Sigmoid colon (tissue), 7 donors: ENCODE data around the gene EZR. TPM values are rescaled to one million over a fixed set of nuclear protein-coding genes. Genes with fewer than 3 reads are reported as not detected.

Experiments used
- DNase-seq: peaks from one replicate; pipeline ENCODE4 v3.0.0-alpha.2; 2019
- H3K27ac ChIP-seq, 4 donors: fragments of 200-600 bp; sonication (generic); one replicate each; pipeline ENCODE4 v1.5.1; 2016 to 2019; ENCODE audit warnings: mild to moderate bottlenecking in 1 of 4
- H3K27me3 ChIP-seq, 3 donors: fragments of 200-600 bp; sonication (generic); one replicate each; pipeline ENCODE4 v1.5.1; 2019; ENCODE audit warnings: mild to moderate bottlenecking in 1 of 3
- H3K36me3 ChIP-seq, 4 donors: fragments of 200-600 bp; sonication (generic); one replicate each; pipeline ENCODE4 v1.5.1; 2016 to 2019
- H3K4me1 ChIP-seq, 4 donors: fragments of 200-600 bp; sonication (generic); one replicate each; pipeline ENCODE4 v1.5.1; 2017 to 2019
- H3K4me3 ChIP-seq, 4 donors: fragments of 200-600 bp; sonication (generic); one replicate each; pipeline ENCODE4 v1.5.1; 2017 to 2019; ENCODE audit warnings: mild to moderate bottlenecking in 2 of 4, moderate library complexity in 1 of 4
- H3K9me3 ChIP-seq, 4 donors: fragments of 200-600 bp in 3 of 4; sonication (generic) in 3 of 4; one replicate each; pipeline versions ENCODE4 v1.5.1 to v1.6.1; 2013 to 2019
- CTCF ChIP-seq, 4 experiments: fragments of 450-650 bp in 3 of 4; fragments of 200-600 bp in 1 of 4; IDR thresholded peaks; one replicate each; pipeline ENCODE4 v1.5.1; 2016 to 2019; ENCODE audit warnings: antibody characterized with exemption in 4 of 4, mild to moderate bottlenecking in 3 of 4, moderate library complexity in 2 of 4
- EP300 ChIP-seq, 4 donors: sonication (generic); formaldehyde crosslinking; IDR thresholded peaks; one replicate each; pipeline ENCODE4 v1.6.1; 2017; ENCODE audit warnings: antibody characterized with exemption in 4 of 4
- POLR2A ChIP-seq, 2 donors: fragments of 450-650 bp; IDR thresholded peaks; one replicate each; pipeline ENCODE4 v1.6.1; 2016; ENCODE audit warnings: antibody characterized with exemption in 2 of 2, mild to moderate bottlenecking in 2 of 2, moderate library complexity in 2 of 2
- POLR2AphosphoS5 ChIP-seq, 4 donors: sonication (generic); formaldehyde crosslinking; IDR thresholded peaks; one replicate each; pipeline ENCODE4 v1.6.1; 2017; ENCODE audit warnings: antibody characterized with exemption in 4 of 4
- WGBS, 2 donors: extraction: QIAGEN DNeasy Blood & Tissue Kit; methylation state at CpG; one replicate each; pipeline ENCODE4 v1.1.7; 2013; 5-methylcytosine and 5-hydroxymethylcytosine counted together
- intact Hi-C: fragments of 100-400 bp; cut with DNase I; formaldehyde crosslinking; loops from one replicate; pipeline ENCODE4 v1.15.1; 2023
- polyA plus RNA-seq, 3 donors: library from polyadenylated mRNA; stranded (reverse); fragments of 200-250 nt; gene quantifications; one replicate each; pipeline ENCODE4 v1.2.3, GENCODE V29; 2013
- total RNA-seq, 4 donors: library from RNA; depleted of rRNA; stranded (reverse); fragments of >200 nt; gene quantifications; one replicate each; pipeline ENCODE4 v1.1.0, GENCODE V29; 2016
- donor health status: healthy with polysubstance abuse.
- donor health status: Bipolar disorder and iron deficiency.
- donor health status: healthy.

The EZR gene
- 10 to 100 TPM; 33.5 to 46.0 (median 38.3) TPM for total RNA-seq
- polyA plus RNA-seq: 100 to 1,000 TPM; 214 to 333 (median 262) TPM

- no peaks in the 10 kb centered on the region for H3K27me3 ChIP-seq
- DNase-seq: peak; percentile 86
- no peak for TF ChIP-seq CTCF (IDR thresholded peaks at IDR 0.05)
- TF ChIP-seq POLR2AphosphoS5 (IDR thresholded peaks at IDR 0.05): peak; percentile 63 to 85 (median 83)
- peaks cover 0 to 32% (median 24%) of the 10 kb centered on the region in 4 donors for H3K4me1 ChIP-seq
- intact Hi-C loops: loop anchor here (2.0 to 5.0 kb wide), 3 partner anchors 113 to 181 kb away; partner anchors contain the start of gene RSPH3
- 9 to 11% methylated on average over 67 of the region's 67 CpGs for WGBS, 2 donors
- no peaks in the 10 kb centered on the region for H3K9me3 ChIP-seq
- H3K27ac ChIP-seq: peak within 1 kb of the TSS; percentile 95 to 99 (median 96)
- peak within 1 kb of the TSS; percentile 74 to 97 (median 81) for H3K4me3 ChIP-seq
- no peaks in the 10 kb centered on the region for H3K36me3 ChIP-seq
Observed at GRCh38 chr6:158819213-158819976, at the start of gene EZR. TSS of gene EZR (minus strand) at chr6:158819368. CDS start at chr6:158818093, 1,275 bp downstream.

GRCh38 chr6:158868122-158868480, 48.9 kb upstream of the EZR start:
- no peaks in the 10 kb centered on the region for H3K36me3 ChIP-seq
- no peak for DNase-seq
- intact Hi-C loops: loop anchor here (5.0 kb wide), 1 partner anchor 161 kb away; no protein-coding TSS in a partner anchor
- H3K9me3 ChIP-seq: no peaks in the 10 kb centered on the region
- peaks cover 0 to 15% (median 2%) of the 10 kb centered on the region in 4 donors for H3K4me1 ChIP-seq
- 87 to 93% methylated on average over 6 of the region's 6 CpGs for WGBS, 2 donors
- H3K27me3 ChIP-seq: no peaks in the 10 kb centered on the region
- TF ChIP-seq CTCF (IDR thresholded peaks at IDR 0.05) (no peak), POLR2AphosphoS5 (IDR thresholded peaks at IDR 0.05) (no peak), POLR2A (IDR thresholded peaks at IDR 0.05) (no peak), EP300 (IDR thresholded peaks at IDR 0.05) (no peak)
- no peak overlapping the region for H3K4me3 ChIP-seq
- H3K27ac ChIP-seq: peak overlapping the region in 1 of 4 donors; percentile 84

GRCh38 chr6:158867381-158868121, 48.4 kb upstream of the EZR start:
- H3K27ac ChIP-seq: peak overlapping the region in 1 of 4 donors; percentile 3
- no peak for TF ChIP-seq POLR2AphosphoS5 (IDR thresholded peaks at IDR 0.05)
- TF ChIP-seq CTCF (IDR thresholded peaks at IDR 0.05): no peak
- no peak for TF ChIP-seq EP300 (IDR thresholded peaks at IDR 0.05)
- no peak for TF ChIP-seq POLR2A (IDR thresholded peaks at IDR 0.05)
- H3K36me3 ChIP-seq: no peaks in the 10 kb centered on the region
- no peaks in the 10 kb centered on the region for H3K9me3 ChIP-seq
- H3K4me3 ChIP-seq: no peak overlapping the region
- DNase-seq: no peak
- peaks cover 0 to 15% (median 2%) of the 10 kb centered on the region in 4 donors for H3K4me1 ChIP-seq
- no peaks in the 10 kb centered on the region for H3K27me3 ChIP-seq
- intact Hi-C loops: loop anchor here (5.0 kb wide), 1 partner anchor 160 kb away; no protein-coding TSS in a partner anchor
- WGBS, 2 donors: 79 to 84% methylated on average over 10 of the region's 10 CpGs

- no peaks in the 10 kb centered on the region for H3K36me3 ChIP-seq
- WGBS, 2 donors: 55 to 76% methylated on average over 2 of the region's 2 CpGs
- H3K27ac ChIP-seq: no peak overlapping the region
- H3K9me3 ChIP-seq: no peaks in the 10 kb centered on the region
- H3K4me1 ChIP-seq: peaks cover 0 to 15% (median 2%) of the 10 kb centered on the region in 4 donors
- no peak for TF ChIP-seq POLR2A (IDR thresholded peaks at IDR 0.05)
- TF ChIP-seq CTCF (IDR thresholded peaks at IDR 0.05): no peak
- TF ChIP-seq EP300 (IDR thresholded peaks at IDR 0.05): no peak
- no peak for TF ChIP-seq POLR2AphosphoS5 (IDR thresholded peaks at IDR 0.05)
- H3K4me3 ChIP-seq: no peak overlapping the region
- no peak for DNase-seq
- H3K27me3 ChIP-seq: no peaks in the 10 kb centered on the region
- intact Hi-C loops: loop anchor here (5.0 kb wide), 1 partner anchor 158 kb away; no protein-coding TSS in a partner anchor
Observed at GRCh38 chr6:158865769-158866168, 46.6 kb upstream of the EZR start.
